ENCODE results near the gene IQSEC2.

The IQSEC2 gene

DNA sequence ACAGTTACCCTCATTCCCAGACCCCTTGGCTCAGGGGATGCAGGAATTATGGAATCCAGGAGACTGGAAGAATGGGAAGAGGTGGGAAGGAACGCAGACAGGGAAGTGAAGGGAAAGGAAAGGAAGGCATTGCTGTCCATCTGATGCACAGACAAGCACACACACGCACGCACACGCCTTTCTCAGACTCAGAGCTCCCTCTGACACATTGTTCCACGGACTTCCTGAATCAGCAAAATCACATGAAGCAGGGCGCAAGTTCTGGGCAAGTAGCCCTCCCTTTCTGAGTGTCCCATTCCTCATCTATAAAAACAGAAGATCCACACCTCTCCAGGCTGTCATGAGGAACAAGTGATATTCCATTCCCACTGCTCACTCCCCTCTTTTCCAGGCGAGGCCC is 13.2 kb downstream of the IQSEC2 start:
- no peak for DNase-seq (ENCODE audit: low spot score)

DNA sequence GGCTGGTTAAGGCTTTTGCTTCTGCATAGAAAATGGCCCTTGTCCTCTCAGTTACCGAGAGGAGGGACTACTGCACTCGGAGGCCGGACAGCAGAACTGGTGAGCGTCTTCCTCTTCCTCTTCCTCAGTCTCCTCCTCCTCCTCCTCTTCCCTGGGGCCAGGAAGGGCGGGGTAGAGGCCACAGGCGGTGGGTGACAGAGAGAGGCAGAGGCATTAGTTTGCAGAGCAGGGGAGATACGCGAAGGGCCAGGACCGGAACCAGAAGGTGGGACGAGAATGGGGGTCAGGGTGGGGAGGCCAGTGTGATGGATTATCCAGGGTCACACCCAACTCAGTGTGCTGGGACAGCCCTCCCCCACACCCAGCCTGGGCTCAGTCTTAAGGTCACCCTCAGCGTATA is 14.5 kb downstream of the IQSEC2 start:
- no peak for DNase-seq (ENCODE audit: low spot score)

DNA sequence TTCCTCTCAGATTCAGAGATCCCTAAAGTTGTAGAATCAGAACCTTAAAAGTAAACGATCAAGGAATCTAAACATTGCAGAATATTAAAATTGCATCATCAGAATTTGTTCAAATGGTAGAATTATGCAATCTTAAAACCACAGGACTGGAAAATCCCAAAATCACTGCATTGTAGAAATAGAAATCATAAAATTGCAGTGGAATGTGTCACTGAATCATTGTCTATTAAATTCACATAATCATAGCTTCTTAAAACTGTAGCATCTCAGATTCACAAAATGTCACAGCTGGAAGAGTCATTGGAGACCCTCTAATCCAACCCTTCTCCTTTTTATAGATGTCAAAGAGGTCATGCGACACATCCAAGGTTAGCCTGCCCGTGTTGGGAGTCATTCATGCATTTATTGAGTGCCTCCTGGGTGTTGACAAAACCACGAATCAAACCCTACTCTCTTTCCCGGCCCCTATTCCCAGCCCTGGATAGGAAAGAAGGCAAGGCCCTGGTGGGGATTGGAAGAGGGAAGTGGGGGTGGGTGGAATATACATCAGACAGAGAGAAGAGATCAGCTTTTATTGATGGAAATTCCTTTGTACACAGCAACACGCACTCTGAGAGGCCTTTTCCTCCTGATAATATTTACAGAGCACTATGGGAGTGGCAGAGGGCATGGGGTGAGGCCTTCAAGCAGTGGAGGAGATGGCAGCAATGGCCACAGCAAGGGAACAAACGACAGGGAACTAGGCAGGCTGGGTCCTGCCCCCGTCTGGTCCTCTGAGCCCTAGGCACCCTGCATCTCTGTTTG is 15.4 kb downstream of the IQSEC2 start:
- no peak for DNase-seq (ENCODE audit: low spot score)

GRCh38 chrX:53263597-53264094 is 17.7 kb downstream of the IQSEC2 start:
- DNase-seq (ENCODE audit: low spot score), result peak; percentile 63

GRCh38 chrX:53262918-53263394 is 18.4 kb downstream of the IQSEC2 start:
- DNase-seq (ENCODE audit: low spot score), result peak; percentile 61

DNA sequence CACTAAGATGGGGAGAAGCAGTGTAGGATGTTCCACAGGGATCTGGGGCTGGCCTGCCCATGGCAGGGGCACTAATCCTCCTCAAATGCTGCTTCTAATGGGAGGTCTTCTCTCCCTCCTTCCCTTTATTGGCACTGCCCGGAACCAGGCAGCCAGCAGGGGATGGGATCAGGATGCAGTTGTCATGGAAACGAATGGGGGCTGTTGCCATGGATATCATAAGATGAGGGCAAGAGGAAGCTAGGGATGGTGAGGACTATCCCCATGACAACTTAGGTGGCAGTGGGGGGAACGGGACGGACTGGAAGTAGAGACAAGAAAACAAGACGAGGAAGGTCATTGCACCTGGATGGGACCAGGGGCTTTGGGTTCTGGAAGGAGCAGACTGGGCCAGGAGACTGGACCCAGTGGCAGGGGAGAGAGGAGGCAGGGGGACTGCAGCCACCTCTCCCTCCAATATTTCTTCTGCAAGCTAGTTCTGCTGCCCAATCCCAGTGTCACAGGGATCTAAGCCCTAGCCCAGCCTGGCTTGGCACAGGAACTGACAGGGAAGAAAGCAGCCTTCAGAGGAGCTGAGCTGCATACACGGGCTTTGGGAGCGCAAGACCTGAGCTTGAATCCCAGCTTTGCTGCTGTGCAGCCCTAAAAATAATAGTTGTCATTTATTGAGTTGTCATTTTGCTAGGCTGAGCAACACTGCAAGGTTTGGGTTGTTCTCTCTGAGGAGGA is 19.0 kb downstream of the IQSEC2 start:
- DNase-seq (ENCODE audit: low spot score), result no peak

GRCh38 chrX:53261355-53261972 is 19.9 kb downstream of the IQSEC2 start:
- no peak for DNase-seq (ENCODE audit: low spot score)

- no peak for DNase-seq (ENCODE audit: low spot score)
These were observed 20.5 kb downstream of the IQSEC2 start for GRCh38 chrX:53260836-53261235.

- DNase-seq (ENCODE audit: low spot score), result no peak
These were observed 23.5 kb downstream of the IQSEC2 start for GRCh38 chrX:53257670-53258423.

DNA sequence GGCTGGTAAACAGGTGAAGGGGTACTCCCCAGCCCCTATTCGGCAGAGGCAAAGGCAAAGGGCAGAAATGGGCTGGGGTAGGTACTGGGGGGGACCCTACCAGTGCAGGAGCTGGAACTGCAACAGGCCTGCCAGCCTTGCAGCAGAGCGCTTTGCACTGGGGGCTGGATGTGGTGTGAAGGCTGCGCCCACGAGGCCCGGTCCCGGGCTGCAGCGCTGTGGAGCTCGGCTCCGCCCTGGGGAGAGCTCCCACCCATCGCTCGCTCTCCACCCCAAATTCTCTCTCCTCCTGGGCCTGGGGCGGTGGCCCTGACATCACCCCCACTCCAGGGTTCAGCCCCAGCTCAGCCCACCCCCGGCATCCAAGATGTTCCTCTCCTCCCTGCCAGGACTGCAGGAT is 24.2 kb downstream of the IQSEC2 start:
- DNase-seq (ENCODE audit: low spot score), result no peak

DNA sequence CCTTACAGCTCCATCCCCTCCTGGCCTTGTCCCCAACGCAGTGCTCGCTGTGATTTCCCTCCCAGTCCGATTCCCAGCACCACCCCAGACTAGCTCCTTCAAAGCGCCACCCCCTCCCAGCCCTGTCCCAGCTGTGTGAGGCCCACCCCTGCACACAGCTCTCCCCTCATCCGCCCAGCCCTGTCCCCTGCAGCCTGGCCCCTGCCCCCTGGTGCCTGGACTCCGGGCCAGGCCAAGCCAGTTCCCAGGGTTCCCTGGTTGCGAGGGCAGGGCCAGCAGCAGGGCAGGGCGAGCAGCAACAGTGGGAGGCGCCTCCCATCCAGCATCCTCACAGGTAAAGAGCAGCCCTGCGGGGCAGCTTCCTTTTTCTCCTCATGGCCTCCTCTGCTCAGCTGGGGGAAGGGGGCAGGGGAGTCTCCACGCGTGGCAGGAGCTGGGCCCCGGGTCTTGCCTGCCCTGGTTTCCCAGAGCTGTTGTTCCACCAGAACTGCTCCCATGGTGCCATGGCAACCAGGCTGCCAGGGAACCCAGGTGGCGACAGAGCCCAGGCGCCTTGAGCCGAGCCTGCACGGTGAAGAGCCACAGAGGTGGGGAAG is 24.8 kb downstream of the IQSEC2 start:
- no peak for DNase-seq (ENCODE audit: low spot score)

DNA sequence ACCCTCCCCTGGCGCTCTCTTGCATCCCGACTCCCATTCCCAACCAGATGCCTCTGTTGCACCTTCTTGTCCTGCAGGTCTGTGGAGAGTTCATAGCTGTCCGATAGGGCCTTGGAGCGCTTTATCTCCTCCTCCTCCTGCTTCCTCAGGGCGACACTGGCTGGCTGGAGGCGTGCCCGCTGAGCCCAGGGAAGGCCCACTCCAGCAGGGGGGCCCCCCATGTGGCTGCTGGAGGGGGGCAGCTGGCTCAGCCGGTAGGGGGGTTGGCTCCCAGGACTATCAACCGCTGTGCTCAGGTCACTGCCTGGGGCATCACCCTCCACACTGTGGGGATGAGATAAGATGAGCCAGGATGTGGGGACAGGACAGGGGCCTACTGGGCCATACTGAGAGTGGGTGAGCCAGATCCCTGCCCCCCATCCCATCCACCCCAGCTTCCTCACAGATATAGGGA is 25.6 kb downstream of the IQSEC2 start:
- no peak for DNase-seq (ENCODE audit: low spot score)

GRCh38 chrX:53254570-53255461 is 26.6 kb downstream of the IQSEC2 start:
- DNase-seq (ENCODE audit: low spot score), result no peak

DNA sequence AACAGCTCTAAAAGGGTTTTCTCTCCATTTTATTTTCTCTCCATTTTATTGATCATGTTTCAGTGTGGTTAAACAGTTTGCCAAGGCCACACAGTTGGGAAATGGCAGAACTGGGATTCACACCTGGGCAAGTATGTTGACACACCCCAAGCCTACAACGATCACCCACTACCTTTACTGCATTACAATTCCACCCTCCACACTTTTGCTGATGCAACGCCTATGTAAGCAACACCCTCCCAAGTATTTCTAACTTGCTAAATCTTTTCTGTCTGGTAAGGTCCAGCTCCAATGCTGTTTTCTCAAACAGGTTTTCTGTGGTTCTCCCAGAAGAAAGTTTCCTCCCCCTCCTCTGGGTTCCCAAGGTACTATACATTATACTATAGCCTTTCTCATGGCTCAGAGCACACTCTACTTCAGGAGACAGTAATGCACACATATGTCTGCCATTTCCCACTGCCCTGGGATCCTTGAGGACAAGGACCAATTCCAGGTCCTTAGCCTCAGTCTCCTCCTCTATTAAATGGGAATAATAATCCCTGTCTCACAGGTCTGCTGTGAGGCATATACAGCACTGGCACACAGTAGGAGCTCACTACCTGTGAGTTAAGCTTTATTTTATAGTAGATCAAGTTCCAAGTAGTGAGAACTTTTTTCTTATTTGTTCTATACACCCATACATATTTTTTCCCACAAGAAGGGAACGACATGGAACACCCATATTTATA is 27.9 kb downstream of the IQSEC2 start:
- no peak for DNase-seq (ENCODE audit: low spot score)

- DNase-seq (ENCODE audit: low spot score), result no peak
These were observed 30.1 kb downstream of the IQSEC2 start for GRCh38 chrX:53251307-53251706.

- no peak for DNase-seq (ENCODE audit: low spot score)
These were observed 30.8 kb downstream of the IQSEC2 start for GRCh38 chrX:53250556-53250955.

GRCh38 chrX:53249408-53250042 is 31.9 kb downstream of the IQSEC2 start:
- DNase-seq (ENCODE audit: low spot score), result no peak

GRCh38 chrX:53247928-53248327 is 33.5 kb downstream of the IQSEC2 start:
- no peak for DNase-seq (ENCODE audit: low spot score)

- DNase-seq (ENCODE audit: low spot score), result no peak
These were observed 35.2 kb downstream of the IQSEC2 start for GRCh38 chrX:53246231-53246630.

All from hepatic stellate cell (primary cell).